D721Med (cell line): ENCODE results near the gene CCDC69.

Experiments
- DNase-seq: peaks from one replicate; pipeline ENCODE4 v3.0.0; 2011; ENCODE audit warnings: low spot score; ENCODE audit not compliant: insufficient read length
- FAIRE-seq: peaks from 2 replicates; lab custom pipeline; 2011; peaks lifted over from hg19 to GRCh38; lab: Jason Lieb, UNC
- TF ChIP-seq, protein P1 (sequence below): IDR thresholded peaks from 2 replicates; pipeline ENCODE4 v1.5.1; 2012; ENCODE audit warnings: mild to moderate bottlenecking, control low read depth; ENCODE audit not compliant: insufficient read depth; ENCODE audit errors: missing control alignments

Gene CCDC69

DNA sequence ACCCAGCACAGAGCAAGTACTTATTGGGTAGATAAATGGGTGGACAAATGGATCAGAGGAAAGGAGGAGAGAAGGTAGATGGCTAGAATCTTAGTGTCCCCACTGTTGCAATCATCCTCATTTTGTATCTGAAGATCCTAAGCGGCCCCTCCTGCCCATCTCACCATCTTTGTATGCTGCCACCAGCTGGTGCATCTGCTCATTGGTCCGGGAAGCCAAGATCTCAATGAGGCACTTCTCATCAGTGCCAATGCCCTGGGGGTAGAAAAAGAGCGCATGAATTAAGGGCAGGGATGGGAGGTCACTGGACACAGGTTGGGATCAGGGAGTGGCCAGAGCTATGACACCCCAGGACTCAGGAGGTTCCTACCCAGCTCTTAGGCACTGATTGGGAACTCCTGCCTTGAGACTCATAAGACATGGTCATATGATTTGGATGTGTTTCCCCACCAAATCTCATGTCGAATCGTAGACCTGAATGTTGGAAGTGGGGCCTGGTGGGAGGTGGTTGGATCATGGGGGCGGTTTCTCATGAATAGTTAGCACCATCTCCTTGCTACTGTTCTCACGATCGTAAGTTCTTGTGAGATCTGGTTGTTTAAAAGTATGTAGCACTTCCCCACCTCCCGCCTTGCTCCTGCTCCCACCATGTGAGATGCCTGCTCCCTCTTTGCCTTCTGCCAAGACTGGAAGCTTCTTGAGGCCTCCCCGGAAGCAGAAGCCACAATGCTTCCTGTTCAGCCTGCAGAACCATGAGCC, 86.6 kb downstream of the CCDC69 start:
- FAIRE-seq (no peak), DNase-seq (no peak)
- TF ChIP-seq, protein P1, sequence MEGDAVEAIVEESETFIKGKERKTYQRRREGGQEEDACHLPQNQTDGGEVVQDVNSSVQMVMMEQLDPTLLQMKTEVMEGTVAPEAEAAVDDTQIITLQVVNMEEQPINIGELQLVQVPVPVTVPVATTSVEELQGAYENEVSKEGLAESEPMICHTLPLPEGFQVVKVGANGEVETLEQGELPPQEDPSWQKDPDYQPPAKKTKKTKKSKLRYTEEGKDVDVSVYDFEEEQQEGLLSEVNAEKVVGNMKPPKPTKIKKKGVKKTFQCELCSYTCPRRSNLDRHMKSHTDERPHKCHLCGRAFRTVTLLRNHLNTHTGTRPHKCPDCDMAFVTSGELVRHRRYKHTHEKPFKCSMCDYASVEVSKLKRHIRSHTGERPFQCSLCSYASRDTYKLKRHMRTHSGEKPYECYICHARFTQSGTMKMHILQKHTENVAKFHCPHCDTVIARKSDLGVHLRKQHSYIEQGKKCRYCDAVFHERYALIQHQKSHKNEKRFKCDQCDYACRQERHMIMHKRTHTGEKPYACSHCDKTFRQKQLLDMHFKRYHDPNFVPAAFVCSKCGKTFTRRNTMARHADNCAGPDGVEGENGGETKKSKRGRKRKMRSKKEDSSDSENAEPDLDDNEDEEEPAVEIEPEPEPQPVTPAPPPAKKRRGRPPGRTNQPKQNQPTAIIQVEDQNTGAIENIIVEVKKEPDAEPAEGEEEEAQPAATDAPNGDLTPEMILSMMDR = no peak

DNA sequence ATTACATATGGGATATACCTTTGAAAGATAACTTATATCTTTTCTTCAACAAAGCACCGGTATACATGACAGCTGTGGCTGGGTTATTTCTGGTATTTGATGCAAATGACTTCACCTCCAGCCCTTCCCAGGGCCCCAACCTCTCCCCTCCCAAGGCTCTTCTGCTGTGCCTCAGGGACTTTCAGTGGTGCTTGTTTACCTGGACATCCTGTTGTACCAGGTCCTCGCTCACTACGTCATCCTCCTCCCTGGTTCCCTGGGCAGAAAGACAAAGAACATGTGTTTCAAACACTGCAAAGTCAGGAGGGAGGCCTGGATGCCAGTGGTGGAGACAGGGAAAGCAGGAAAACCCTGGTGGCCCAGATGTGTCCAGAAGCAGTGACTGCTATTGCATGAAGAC, 89.7 kb downstream of the CCDC69 start:
- FAIRE-seq = no peak
- no peak for DNase-seq
- TF ChIP-seq, protein P1 = no peak

DNA sequence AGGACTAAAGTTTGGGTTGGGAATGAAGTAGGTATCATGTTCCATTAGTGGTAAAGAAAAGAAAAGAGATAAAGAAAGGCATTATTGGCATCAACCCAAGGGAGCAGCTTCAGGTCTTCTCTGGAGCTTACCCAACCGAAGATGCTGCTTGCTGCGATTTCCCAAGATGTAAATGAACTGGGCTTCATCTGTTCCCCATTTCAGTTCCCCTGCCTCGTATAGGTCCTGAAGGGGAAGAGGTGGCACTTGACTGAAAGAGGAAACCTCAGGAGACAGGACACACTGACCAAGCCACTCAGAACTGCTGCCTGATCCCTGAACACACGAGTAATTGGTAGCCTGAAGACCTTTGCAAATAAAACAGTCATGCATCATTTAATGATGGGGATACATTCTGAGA, 90.9 kb downstream of the CCDC69 start:
- DNase-seq (no peak), FAIRE-seq (no peak)
- TF ChIP-seq, protein P1 = no peak
